22Rv1 (cell line): ENCODE data around the gene TMEM178B.

ENCODE experiments used
- H3K27ac ChIP-seq: fragments of 450-650 bp; 2 replicates; pipeline ENCODE4 v1.5.1; 2017
- CTCF ChIP-seq: fragments of 450-650 bp; IDR thresholded peaks from 2 replicates; pipeline ENCODE4 v1.5.1; 2017; ENCODE audit warnings: mild to moderate bottlenecking
- ZFX ChIP-seq: fragments of 450-650 bp; IDR thresholded peaks from 2 replicates; pipeline ENCODE4 v1.6.1; 2017; ENCODE audit warnings: antibody characterized with exemption, borderline replicate concordance

Gene TMEM178B

DNA sequence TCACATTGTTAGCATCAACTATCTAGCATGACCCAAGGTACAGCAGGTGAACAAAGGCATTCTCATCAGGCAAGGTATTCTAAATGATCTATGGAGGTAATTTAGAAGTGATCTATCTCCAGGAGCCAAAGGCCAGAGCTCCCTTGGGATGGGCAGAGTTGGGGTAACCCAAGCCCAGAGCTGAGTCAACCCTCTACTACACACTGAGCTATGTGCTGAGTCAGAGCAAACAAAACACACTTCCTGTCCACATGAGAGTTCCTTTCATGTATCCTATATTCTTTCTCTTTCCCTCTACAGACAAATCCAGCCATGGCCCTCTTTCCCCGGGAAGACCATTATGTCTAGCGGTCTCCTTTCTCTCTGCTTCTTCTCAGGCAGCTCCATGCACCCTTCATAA, 409.2 kb downstream of the TMEM178B start:
- TF ChIP-seq ZFX, result no peak
- no peak for TF ChIP-seq CTCF
- H3K27ac ChIP-seq, result no peak overlapping the region

DNA sequence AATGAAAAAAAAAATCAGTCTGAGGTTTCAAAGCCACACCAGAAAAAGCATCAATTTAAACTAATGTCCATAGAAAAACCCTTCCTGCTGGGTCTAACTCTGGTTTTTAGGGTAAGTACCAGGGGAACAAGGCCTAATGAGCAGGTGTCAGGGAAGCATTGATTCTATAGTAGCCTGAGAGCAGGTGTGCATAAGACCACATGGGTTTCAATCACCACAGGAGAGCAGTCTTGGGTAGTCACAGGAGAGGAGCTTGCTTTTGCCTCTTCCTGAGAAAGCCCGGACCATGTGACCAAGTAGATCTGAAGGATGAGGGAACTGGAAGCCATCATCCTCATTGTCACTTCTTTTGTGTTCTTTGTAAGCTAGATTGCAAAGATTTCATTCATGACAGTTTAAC, 411.0 kb downstream of the TMEM178B start:
- no peak for TF ChIP-seq ZFX
- H3K27ac ChIP-seq, result no peak overlapping the region

GRCh38 chr7:141486959-141487358, 413.1 kb downstream of the TMEM178B start:
- no peak overlapping the region for H3K27ac ChIP-seq
- TF ChIP-seq CTCF (no peak), ZFX (no peak)

GRCh38 chr7:141490474-141490873, 416.6 kb downstream of the TMEM178B start:
- no peak for TF ChIP-seq CTCF
- TF ChIP-seq ZFX, result no peak
- H3K27ac ChIP-seq, result no peak overlapping the region

GRCh38 chr7:141495057-141495456, 421.2 kb downstream of the TMEM178B start:
- TF ChIP-seq CTCF, result no peak
- no peak for TF ChIP-seq ZFX

DNA sequence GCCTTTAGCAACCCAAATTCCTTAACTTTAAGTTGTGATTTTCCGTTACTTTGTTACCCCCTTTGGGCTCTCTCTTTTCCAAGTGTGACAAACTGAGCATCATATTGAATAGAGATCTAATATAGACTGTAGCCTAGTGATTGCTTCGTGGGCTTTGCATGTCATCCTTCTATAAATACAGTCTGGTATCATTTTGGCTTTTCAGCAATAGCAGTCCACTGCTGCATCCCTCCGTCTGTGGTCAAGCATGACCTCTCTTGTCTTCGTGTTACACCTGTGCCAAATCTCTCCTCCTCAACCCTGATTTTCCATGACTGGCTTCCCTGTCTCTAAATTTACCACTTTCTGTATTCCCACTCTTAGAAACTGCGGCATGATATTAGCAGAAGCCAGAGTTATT, 423.5 kb downstream of the TMEM178B start:
- no peak for TF ChIP-seq CTCF
- TF ChIP-seq ZFX, result no peak

More at GRCh38 chr7:141495057-141495456, 421.2 kb downstream of the TMEM178B start:
- H3K27ac ChIP-seq, result no peak overlapping the region

GRCh38 chr7:141500608-141501007, 426.7 kb downstream of the TMEM178B start:
- TF ChIP-seq CTCF (no peak), ZFX (no peak)
- H3K27ac ChIP-seq, result no peak overlapping the region

More for the DNA sequence above, 423.5 kb downstream of the TMEM178B start:
- H3K27ac ChIP-seq, result no peak overlapping the region

GRCh38 chr7:141501451-141501850, 427.6 kb downstream of the TMEM178B start:
- H3K27ac ChIP-seq, result no peak overlapping the region
- TF ChIP-seq CTCF, result no peak
- TF ChIP-seq ZFX, result no peak
